HG03565 (cell line): ENCODE data around the gene MEIS2.

Source experiments
- ATAC-seq: cut with Tn5 transposase; IDR thresholded peaks from one replicate; pipeline ENCODE4 v1.9.1; 2021; ENCODE audit warnings: mild to moderate bottlenecking, moderate library complexity; ENCODE audit not compliant: unreplicated experiment

MEIS2 gene

GRCh38 chr15:37098468-37099318 lies 1.7 kb downstream of the MEIS2 start:
- ATAC-seq: no peak

- no peak for ATAC-seq
Measured at GRCh38 chr15:37097144-37097919, 3.0 kb downstream of the MEIS2 start.

GRCh38 chr15:37096558-37097143 lies 3.7 kb downstream of the MEIS2 start:
- ATAC-seq: no peak

- no peak for ATAC-seq
Measured at GRCh38 chr15:37095770-37096557, 4.4 kb downstream of the MEIS2 start.

DNA sequence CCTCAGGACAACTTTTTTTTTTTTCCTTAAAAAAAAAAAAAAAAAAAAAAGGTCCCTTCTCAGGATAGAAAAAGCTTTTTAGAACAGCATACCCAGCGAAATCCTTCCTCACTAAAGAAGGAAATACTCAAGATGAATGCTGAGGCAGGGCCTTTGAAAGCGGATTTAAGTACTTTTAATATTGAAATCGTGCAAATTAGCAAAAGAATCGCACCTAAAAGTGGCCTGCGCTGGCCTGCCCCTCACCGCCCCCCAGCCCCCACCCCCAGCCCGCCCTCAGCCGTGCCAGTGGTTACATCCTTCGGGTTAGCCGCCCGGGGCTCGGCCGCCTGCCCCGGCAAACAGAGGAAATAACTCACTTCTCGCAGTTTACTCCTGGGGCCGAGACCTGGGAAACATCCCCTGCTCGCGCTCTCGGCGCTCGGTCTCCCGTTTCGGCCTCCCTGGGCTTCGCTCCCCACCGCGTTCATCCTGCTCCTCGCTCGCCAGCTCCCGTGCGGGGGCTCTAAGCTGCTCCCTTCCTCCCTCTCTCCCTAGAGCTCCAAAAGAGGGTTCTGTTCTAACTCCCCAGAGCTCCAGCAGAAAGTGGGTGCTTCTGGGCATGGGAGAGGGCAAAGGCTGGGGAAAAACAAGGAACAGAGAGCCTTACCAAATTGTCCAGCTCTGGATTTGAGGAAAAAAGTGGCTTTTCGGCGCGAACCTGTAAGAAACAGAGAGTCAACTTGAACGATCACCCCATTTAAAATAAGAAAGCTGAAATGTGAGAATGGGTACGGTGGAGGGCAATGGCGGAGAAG lies 5.2 kb downstream of the MEIS2 start:
- ATAC-seq: no peak

DNA sequence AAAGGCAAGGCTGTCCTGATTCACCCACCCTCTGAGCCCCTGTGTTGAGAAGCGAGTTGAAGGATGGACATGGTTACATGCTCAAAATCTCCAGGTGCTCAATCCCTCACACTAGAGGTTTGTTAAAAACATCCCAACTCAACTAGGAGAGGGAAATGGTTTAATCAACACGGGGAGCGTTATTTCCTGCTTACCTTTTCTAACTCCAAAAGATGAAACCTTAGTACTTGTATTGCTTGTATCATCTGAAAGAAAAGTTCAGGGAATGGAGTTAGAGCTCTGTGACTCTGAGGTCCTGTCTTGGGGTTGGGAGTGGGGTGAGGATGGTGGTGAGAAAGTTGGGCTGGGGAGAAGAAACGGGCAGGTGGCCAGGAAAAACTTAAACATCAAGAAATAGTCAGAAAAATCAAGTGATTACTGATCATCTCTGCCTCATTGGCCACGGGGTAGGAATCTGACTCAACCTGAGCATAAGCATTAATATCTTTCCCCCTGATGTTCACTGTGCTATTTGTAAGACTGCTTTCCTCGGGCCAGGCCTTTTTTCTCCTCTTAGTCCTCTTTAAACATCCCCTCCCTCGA lies 5.9 kb downstream of the MEIS2 start:
- no peak for ATAC-seq

- no peak for ATAC-seq
Measured at GRCh38 chr15:37093480-37094332, 6.6 kb downstream of the MEIS2 start.

- no peak for ATAC-seq
Measured at GRCh38 chr15:37090543-37091175, 9.7 kb downstream of the MEIS2 start.

GRCh38 chr15:37088436-37088835 lies 11.9 kb downstream of the MEIS2 start:
- no peak for ATAC-seq

DNA sequence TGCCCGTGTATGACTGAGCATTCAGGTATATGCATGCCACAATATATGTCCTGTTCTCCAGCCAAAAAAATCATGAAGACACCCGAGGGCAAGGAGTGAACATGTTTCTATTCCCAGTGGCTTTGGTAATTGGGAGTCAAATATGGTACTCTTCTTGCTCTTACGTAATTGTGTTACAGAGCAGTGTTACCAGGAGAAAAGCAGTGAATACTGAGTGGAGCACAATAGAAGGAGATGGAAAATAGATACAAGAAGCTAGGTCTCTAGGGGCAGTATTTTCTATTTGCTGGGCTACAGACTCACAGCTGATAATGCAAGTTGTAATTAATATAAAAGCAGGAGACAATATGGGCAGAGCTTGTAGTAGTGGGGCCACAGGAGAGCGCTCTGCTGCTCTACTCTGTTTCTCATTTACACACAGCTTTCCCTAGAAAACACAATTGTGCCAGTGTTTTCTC lies 13.2 kb downstream of the MEIS2 start:
- no peak for ATAC-seq

DNA sequence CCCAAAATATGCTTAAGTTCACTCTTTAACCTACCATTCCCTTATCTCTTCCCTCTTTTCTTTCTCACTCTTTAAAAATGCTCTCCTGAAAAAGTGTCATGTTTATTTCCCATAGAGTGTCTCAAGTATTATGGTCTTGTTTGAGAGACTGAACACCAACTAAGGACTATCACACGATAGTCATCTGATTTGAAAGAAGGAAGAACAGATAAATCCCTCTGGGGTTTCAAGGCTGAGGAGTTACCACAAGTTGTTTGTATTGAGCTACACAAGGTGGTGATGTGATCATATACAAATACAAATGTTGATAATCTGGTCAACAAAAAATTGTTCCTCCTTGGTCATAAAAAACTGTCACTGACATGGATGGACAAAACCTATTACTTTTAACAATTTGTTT lies 13.8 kb downstream of the MEIS2 start:
- ATAC-seq: no peak

DNA sequence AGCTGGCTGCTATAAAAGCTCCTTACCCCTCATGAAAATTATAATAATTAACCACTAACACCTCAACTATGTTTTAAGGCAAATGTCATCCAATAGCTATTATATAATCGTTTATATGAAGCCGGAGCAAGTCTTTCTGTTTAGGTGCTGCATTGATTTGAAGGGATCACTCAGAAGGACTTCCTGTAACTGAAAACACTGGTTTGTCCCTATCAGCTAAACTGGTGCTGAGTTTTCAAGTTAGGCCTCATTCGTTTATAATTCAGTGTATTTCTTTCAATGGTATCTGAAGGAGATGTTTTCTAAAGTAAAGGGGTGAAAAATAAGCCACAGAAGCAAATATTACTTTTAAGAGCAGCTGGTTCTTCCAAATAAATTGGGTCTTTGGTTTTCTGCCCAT lies 14.2 kb downstream of the MEIS2 start:
- no peak for ATAC-seq

GRCh38 chr15:37084602-37085001 lies 15.7 kb downstream of the MEIS2 start:
- ATAC-seq: no peak

DNA sequence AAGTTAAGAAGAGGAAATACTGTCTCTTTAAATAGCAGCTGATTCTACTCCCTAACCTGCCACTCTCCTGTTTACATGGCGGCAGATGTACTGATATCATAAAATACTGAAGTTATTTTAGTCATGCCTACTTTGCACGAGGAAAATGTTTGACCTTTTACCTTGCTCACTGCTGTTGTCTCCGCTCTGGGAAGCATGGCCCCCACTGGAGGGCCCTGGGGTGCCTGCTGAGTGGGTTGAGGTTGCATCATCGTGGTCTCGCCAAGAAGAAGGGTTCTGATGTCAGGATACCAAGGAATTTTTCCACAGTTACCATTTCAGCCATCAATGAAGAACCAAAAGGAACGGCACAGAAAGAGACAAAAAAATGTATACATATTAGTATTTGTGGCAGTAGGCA lies 16.7 kb downstream of the MEIS2 start:
- ATAC-seq: no peak

GRCh38 chr15:37081983-37082382 lies 18.4 kb downstream of the MEIS2 start:
- ATAC-seq: no peak

DNA sequence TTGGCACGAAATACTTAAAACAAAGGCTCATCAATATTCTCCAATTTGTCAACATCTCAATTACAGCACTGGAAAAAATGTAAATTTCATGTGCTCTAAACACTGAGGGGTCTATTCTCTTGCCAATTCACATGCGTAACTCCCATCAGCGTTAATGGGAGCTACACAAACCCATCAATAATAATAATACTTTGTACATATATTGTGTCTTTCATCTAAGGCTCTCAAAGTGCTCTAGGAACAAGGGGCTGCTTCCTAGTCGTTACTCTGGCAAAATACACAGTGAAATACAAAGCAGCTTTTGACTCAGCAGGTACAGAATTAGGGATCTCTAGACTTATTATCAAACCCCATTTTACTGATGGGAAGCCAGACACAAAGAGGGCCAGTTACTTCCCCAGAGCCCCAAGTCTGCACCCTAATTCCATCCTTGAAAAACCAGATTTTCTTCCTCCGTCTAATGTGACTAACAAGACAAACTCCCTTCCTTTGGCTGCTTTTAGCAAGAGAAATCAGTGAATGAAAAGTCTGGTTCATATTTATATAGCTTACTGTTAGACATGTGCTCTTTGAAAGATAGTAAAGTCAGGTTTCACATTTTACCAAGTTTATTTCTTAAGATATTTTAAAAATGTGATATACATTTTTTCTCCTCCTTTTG lies 20.0 kb downstream of the MEIS2 start:
- ATAC-seq: no peak

DNA sequence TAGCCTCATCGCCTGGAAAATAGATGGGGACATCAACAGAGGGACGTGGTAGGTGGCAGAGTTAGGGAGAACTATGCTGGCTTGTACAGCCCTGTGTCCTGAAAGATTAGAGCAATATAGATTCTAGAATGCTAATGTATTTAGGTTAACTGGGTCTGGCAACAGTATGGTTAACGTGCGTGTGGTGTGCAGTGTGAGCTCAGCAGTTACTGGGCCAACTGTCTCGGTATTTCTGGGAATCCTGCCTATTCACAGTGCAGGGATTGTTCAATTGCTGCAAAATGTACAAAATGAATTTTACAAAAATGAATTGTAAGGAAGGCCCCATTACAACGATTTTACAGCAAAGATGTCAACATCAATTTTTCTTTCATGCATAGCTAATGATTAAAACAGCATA lies 20.6 kb downstream of the MEIS2 start:
- no peak for ATAC-seq

DNA sequence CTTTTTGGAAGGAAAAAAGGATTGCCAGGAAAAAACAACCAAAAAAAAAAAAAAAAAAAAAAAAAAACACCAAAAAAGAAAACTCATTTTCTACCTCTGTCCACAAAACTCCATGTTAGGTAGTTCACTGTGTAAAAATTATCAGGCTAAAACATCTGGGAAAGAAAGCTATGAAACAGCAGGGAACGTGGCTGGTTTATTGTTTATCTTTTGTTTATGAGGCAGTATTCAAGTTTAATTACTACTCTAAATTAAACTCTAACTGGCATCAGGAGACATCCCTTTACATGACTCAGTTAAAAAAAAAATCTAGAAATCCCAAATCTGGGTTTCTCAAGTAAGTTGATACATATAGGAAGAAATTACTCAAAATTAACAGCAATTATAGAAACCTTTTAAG lies 21.8 kb downstream of the MEIS2 start:
- no peak for ATAC-seq
